Natural killer cell (primary cell): ENCODE data around the gene DCUN1D4. TPM values are rescaled to one million over a fixed set of nuclear protein-coding genes. Genes with fewer than 3 reads are reported as not detected.

Source experiments
- ATAC-seq, 3 donors: fragments of 150-1000 bp in 2 of 3; fragments of 200-7000 bp in 1 of 3; cut with Tn5 transposase; 1 replicate in 1 of 3; 2 replicates in 2 of 3; pipeline ENCODE4 v1.10.0; 2021; ENCODE audit warnings: mild to moderate bottlenecking in 2 of 3, moderate library complexity in 2 of 3
- DNase-seq, 2 donors: peaks; one replicate each; pipeline versions ENCODE4 v3.0.0 to v3.0.0-alpha.2; 2013 to 2021; ENCODE audit warnings: mixed read lengths in 1 of 2
- H3K27ac ChIP-seq: one replicate; pipeline ENCODE4 v1.5.1; 2013; ENCODE audit warnings: mild to moderate bottlenecking, low read length
- H3K27me3 ChIP-seq: one replicate; pipeline ENCODE4 v1.6.1; 2013; ENCODE audit warnings: low read length; ENCODE audit not compliant: control insufficient read depth, insufficient read depth
- H3K36me3 ChIP-seq: one replicate; pipeline ENCODE4 v1.6.1; 2013; ENCODE audit warnings: low read length; ENCODE audit not compliant: control insufficient read depth, insufficient read depth
- H3K4me1 ChIP-seq: one replicate; pipeline ENCODE4 v1.6.1; 2013; ENCODE audit warnings: low read length; ENCODE audit not compliant: control insufficient read depth, insufficient read depth
- H3K4me3 ChIP-seq: one replicate; pipeline ENCODE4 v1.5.1; 2013; ENCODE audit warnings: low read length
- H3K9me3 ChIP-seq: one replicate; pipeline ENCODE4 v1.6.1; 2013; ENCODE audit warnings: low read length; ENCODE audit not compliant: control insufficient read depth, insufficient read depth
- H3K27ac Mint-ChIP-seq, 2 donors: one replicate each; pipeline ENCODE4 v1.8.0; 2022; ENCODE audit warnings: mild to moderate bottlenecking in 2 of 2, mixed read lengths in 2 of 2, moderate library complexity in 1 of 2
- H3K27me3 Mint-ChIP-seq, 2 donors: one replicate each; pipeline ENCODE4 v1.8.0; 2022; ENCODE audit warnings: low read depth in 2 of 2, mixed read lengths in 2 of 2
- H3K36me3 Mint-ChIP-seq: one replicate; pipeline ENCODE4 v1.8.0; 2022; ENCODE audit warnings: mixed read lengths
- H3K4me1 Mint-ChIP-seq, 2 donors: one replicate each; pipeline ENCODE4 v1.8.0; 2022; ENCODE audit warnings: mixed read lengths in 2 of 2
- H3K4me3 Mint-ChIP-seq: one replicate; pipeline ENCODE4 v1.8.0; 2022; ENCODE audit warnings: mild to moderate bottlenecking, moderate library complexity, mixed read lengths
- H3K9me3 Mint-ChIP-seq, 2 donors: one replicate each; pipeline ENCODE4 v1.8.0; 2022; ENCODE audit warnings: mixed read lengths in 2 of 2
- WGBS: methylation state at CpG from one replicate; pipeline ENCODE4 v1.1.7; 2013; ENCODE audit warnings: missing lambda C conversion rate; ENCODE audit not compliant: insufficient coverage; 5-methylcytosine and 5-hydroxymethylcytosine counted together
- intact Hi-C: fragments of 100-400 bp; cut with micrococcal nuclease; formaldehyde crosslinking; loops from one replicate; pipeline ENCODE4 v1.14.2; 2022
- total RNA-seq, 4 donors: library from RNA; stranded (reverse); fragments of 120-200 nt in 1 of 4; gene quantifications; one replicate each; pipeline versions ENCODE4 v1.2.3 to v1.2.4, GENCODE V29; 2013 to 2022
- TF ChIP-seq, protein P1 (sequence below): fragments of 200-600 bp; IDR thresholded peaks from one replicate; pipeline ENCODE4 v1.8.0; 2022; ENCODE audit warnings: antibody characterized with exemption

Gene DCUN1D4
- total RNA-seq, 3 donors from 2014 or later (not counting 1 experiment from before 2014, with no cell fraction given) = 26.9 to 35.9 (median 35.1) TPM

DNA sequence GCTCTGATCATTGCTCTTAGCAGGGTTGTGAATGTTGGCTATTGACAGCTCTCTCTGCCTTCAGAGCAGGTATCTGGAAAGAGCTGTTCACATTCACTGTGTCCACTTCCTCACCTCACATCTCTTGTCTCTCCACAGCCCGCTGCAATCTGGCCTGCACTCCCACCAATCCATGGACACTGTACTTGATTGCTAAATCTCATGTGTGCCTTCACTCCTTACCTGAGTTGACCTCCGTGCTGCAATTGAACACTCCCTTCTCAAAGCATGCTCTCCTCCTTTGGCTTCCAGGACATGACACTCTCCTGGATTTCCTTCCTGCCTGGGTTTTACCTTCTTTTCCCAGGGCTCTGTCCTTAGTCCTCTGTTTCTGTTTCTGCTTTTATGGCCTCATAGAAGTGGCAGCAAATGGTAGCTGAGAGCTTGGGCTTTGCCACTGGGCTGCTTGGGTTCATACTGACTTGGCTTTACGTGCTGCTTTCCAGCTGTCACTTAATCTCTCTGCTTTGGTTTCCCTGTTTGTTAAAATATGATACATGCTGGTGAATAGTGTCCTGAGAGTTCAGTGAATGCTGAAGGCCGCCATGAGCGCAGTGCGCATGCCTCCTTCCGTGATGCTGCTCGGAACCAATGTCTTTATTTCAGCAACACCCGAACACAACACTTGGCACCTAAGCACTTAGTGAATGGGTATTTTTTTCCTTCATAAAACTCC lies 29.5 kb downstream of the DCUN1D4 start:
- no peaks in the 10 kb centered on the region for H3K4me1 ChIP-seq
- ATAC-seq (no peak), DNase-seq (no peak)
- Mint-ChIP-seq H3K4me1 (peaks cover 28 to 51% of the 10 kb centered on the region in 2 donors), H3K36me3 (no peaks in the 10 kb centered on the region), H3K27ac (peak overlapping the region in 1 of 2 donors; percentile 20), H3K27me3 (no peaks in the 10 kb centered on the region), H3K9me3 (no peaks in the 10 kb centered on the region), H3K4me3 (no peak overlapping the region)
- H3K36me3 ChIP-seq = peaks cover 15% of the 10 kb centered on the region
- H3K9me3 ChIP-seq = no peaks in the 10 kb centered on the region
- intact Hi-C loops = no loop called here
- H3K4me3 ChIP-seq = no peak overlapping the region
- TF ChIP-seq, protein P1, sequence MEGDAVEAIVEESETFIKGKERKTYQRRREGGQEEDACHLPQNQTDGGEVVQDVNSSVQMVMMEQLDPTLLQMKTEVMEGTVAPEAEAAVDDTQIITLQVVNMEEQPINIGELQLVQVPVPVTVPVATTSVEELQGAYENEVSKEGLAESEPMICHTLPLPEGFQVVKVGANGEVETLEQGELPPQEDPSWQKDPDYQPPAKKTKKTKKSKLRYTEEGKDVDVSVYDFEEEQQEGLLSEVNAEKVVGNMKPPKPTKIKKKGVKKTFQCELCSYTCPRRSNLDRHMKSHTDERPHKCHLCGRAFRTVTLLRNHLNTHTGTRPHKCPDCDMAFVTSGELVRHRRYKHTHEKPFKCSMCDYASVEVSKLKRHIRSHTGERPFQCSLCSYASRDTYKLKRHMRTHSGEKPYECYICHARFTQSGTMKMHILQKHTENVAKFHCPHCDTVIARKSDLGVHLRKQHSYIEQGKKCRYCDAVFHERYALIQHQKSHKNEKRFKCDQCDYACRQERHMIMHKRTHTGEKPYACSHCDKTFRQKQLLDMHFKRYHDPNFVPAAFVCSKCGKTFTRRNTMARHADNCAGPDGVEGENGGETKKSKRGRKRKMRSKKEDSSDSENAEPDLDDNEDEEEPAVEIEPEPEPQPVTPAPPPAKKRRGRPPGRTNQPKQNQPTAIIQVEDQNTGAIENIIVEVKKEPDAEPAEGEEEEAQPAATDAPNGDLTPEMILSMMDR = no peak
- WGBS = 91% methylated on average over 8 of the region's 9 CpGs
- H3K27me3 ChIP-seq = no peaks in the 10 kb centered on the region
- no peak overlapping the region for H3K27ac ChIP-seq

DNA sequence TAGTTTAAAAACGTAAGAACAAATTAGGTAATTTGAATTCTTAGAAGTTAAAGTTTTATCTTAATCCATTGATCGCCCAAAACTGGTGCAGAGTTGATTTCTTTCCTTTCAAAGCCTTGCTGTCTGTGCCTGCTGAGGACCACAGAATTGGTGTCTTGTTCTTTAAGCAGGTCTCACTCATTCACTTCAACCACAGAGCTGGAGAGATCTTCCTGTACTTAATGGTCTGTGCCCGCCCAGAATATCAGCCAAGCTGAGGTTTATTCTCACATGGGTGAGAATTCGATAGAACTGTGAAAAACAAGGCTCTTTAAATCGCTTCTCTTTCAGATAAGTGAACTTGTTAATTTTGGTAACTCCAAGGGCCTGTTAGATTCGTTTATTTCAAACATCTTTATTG lies 31.6 kb downstream of the DCUN1D4 start:
- DNase-seq = no peak
- H3K4me3 Mint-ChIP-seq = peak overlapping the region; percentile 41
- TF ChIP-seq, protein P1 = no peak
- peaks cover 28 to 51% of the 10 kb centered on the region in 2 donors for H3K4me1 Mint-ChIP-seq
- H3K27me3 Mint-ChIP-seq = no peaks in the 10 kb centered on the region
- H3K36me3 Mint-ChIP-seq = peaks cover 6% of the 10 kb centered on the region
- no peaks in the 10 kb centered on the region for H3K4me1 ChIP-seq
- H3K27me3 ChIP-seq = no peaks in the 10 kb centered on the region
- H3K27ac Mint-ChIP-seq = peak overlapping the region; percentile 68 to 83
- 79% methylated on average over 5 of the region's 6 CpGs for WGBS
- no peaks in the 10 kb centered on the region for H3K9me3 ChIP-seq
- intact Hi-C loops = no loop called here
- no peak overlapping the region for H3K4me3 ChIP-seq
- H3K36me3 ChIP-seq = peaks cover 15% of the 10 kb centered on the region
- H3K27ac ChIP-seq = no peak overlapping the region
- no peaks in the 10 kb centered on the region for H3K9me3 Mint-ChIP-seq
- peak; percentile 61 to 95 (median 63) for ATAC-seq

DNA sequence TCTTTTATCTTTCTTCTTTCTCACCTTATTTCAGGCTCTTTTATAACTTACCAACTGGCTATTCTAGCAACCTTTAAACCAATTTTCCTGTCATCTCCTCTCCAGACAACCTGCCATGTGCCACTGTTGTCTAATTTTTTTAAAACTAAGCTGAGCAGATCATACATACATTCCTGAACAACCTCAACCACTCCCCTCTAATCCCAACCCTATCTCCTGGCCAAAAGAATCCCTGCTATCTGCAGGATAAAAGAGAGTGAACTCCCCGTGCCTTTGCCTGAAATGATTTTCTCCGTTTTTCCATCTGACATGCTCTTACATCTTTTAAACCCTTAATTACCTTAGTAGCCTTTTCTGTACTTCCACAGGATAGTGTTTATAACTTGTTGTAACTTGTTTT lies 35.5 kb downstream of the DCUN1D4 start:
- intact Hi-C loops = loop anchor here (5.0 kb wide), 1 partner anchor 129 kb away; no protein-coding TSS in a partner anchor
- H3K27ac Mint-ChIP-seq = no peak overlapping the region
- H3K4me3 ChIP-seq = no peak overlapping the region
- DNase-seq = no peak
- H3K4me3 Mint-ChIP-seq = no peak overlapping the region
- H3K36me3 ChIP-seq = peaks cover 16% of the 10 kb centered on the region
- TF ChIP-seq, protein P1 = no peak
- H3K27me3 Mint-ChIP-seq = no peaks in the 10 kb centered on the region
- 100% methylated on average over 2 of the region's 2 CpGs for WGBS
- no peaks in the 10 kb centered on the region for H3K27me3 ChIP-seq
- H3K36me3 Mint-ChIP-seq = peaks cover 6% of the 10 kb centered on the region
- ATAC-seq = no peak
- no peaks in the 10 kb centered on the region for H3K4me1 ChIP-seq
- no peaks in the 10 kb centered on the region for H3K9me3 ChIP-seq
- no peaks in the 10 kb centered on the region for H3K9me3 Mint-ChIP-seq
- H3K27ac ChIP-seq = no peak overlapping the region
- H3K4me1 Mint-ChIP-seq = peaks cover 23% of the 10 kb centered on the region in 2 donors
